GM18526 (cell line): Measurements from ENCODE around the gene ANXA9.
A peak's percentile ranks its signal among the peaks of the same experiment; 100 is the strongest.

Experiments used
- POLR2A ChIP-seq: IDR thresholded peaks from 3 replicates; pipeline ENCODE4 v1.6.1; 2011; ENCODE audit not compliant: insufficient read length; ENCODE audit errors: extremely low read depth

The ANXA9 gene

DNA sequence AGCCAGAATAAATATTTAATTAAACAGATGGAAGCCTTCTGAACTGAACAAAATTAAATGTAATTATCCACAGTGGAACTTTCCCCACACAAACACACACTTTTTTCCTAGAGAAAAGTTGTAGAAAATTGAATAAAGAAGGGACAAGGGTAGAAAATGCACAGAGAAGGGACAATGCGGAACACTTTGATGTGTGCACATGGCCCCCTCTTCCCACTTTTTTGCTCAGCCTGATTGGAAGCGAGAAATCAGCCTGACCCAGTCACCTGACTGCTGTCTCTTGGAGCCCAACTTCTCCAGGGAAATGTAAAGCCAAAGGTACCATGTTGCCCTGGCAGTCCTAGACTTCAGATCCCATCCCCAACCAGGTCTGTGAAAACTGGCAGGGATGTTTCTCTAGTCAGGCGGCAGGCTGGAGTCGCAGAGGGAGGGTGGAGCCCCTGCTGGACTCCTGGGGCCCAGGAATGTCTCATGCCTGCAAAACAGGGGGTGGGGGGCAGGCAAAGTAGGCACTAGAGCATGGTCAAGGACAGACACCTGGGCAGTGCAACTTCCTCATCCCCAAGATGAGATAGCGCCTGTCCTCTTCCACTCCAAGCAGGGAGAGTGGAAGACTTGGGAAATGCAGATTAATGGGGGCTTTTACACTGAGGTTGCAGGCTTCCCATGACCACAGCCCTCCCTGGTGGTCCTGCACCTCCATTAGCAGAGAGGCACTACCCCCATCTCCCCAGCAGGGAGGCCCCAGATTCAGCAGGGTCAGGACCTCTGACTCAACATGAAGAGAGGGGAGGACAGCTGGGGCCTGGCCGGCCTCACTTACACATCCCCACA is 10.3 kb upstream of the ANXA9 start:
- TF ChIP-seq POLR2A = no peak

DNA sequence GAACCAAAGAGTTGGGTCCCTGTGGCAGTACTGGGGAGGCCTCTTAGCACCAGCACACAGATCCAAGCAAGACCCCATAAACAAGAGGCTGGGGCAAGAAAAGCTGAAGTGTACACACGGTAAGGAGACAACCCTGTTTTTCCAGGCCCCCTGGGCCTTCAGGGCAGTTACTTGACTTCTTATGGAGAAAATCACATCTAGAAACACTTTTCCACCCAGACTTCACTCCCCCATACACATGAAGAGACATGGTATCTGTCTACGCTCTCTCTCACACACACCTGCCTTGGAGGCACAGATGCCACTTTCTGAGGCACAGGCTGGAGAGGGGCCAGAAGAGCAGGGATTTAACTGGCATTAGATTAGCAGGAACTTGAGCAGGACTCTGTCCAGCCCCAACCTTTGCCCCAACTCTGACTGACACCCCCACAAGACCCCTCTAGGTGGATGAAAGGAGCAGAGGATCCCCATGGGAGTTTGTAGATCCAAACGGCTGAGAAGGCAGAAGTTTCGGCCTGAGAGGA is 9.6 kb upstream of the ANXA9 start:
- no peak for TF ChIP-seq POLR2A

- TF ChIP-seq POLR2A = no peak
These were observed 8.7 kb upstream of the ANXA9 start for GRCh38 chr1:150973258-150973835.

- TF ChIP-seq POLR2A = no peak
These were observed 8.1 kb upstream of the ANXA9 start for GRCh38 chr1:150973836-150974579.

- peak; percentile 35 for TF ChIP-seq POLR2A
These were observed 7.3 kb upstream of the ANXA9 start, which contains the start of gene CERS2 for GRCh38 chr1:150974580-150975478. Gene CERS2 (minus strand): TSS chr1:150974835. CDS start chr1:150969090, 5,745 bp downstream.

DNA sequence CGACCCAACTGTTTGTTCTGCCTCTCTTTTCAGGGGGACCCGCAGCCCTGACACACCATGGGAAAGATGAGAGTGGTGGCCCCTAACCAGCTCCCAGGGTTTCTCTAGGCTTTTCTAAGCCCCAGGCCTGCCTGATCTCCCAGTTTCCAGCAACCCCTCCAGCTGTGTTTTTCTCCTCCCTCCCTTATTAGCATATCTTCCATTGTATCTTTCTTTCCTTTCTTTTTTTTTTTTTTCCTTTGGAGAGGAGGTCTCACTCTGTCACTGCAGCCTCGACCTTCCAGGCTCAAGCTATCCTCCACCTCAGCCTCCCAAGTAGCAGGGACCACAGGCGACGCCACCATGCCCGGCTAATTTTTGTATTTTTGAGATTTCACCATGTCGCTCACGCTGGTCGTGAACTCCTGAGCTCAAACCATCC is 5.7 kb upstream of the ANXA9 start:
- TF ChIP-seq POLR2A = no peak

GRCh38 chr1:150976879-150977694 is 5.0 kb upstream of the ANXA9 start:
- TF ChIP-seq POLR2A = peak; percentile 35

- TF ChIP-seq POLR2A = no peak
These were observed 2.7 kb upstream of the ANXA9 start for GRCh38 chr1:150979092-150980056.

DNA sequence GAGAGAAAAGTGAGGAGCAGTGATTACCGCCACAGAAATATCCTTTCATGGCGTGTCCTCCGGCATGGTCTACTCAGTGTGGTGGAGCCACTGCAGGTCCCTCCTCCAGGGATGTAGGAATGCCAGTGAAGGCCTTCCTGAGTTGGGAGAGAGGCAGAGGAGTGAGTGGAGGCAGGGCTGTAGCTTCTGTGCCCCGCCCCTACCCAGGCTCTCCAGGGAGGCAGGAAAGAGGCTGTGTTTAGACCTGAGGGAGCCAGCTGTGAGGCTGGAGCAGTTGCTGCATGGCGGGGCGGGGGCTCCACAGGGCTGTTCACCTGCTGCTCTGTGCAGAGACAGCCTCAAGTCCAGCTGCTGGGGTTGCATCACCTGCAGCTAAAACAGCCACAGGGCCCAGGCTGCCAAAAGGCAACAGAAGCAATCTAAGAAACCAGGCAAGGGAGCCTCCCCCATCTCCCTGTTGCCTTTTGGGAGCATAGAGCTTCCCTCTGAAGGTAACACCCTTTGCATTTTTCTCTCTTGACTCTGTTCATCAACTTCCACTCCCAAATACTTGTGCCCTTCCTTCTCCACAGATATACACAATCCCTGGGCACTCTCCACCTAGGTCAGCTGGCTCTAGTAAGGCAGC is 801 bp upstream of the ANXA9 start:
- no peak for TF ChIP-seq POLR2A

- no peak for TF ChIP-seq POLR2A
These were observed 3.2 kb downstream of the ANXA9 start for GRCh38 chr1:150985179-150985825.

DNA sequence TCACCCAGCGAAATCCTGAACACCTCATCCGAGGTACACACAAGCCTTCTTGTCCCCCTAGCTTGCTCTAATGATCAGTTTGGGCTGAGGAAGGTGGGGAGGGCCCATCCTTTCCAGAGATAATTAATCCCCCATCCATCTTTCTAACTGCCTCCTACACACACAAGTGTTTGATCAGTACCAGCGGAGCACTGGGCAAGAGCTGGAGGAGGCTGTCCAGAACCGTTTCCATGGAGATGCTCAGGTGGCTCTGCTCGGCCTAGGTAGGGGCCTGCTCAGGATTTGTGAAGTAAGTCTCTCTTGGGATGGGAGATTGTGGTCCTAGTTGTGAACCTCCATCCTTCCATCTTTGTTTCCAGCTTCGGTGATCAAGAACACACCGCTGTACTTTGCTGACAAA is 5.8 kb downstream of the ANXA9 start:
- TF ChIP-seq POLR2A = no peak

- TF ChIP-seq POLR2A = no peak
These were observed 10.5 kb downstream of the ANXA9 start for GRCh38 chr1:150992626-150993025.
